ENCODE data around the gene MYEF2. TPM values are rescaled to one million over a fixed set of nuclear protein-coding genes. Genes with fewer than 3 reads are reported as not detected.

The MYEF2 gene
- polyA plus RNA-seq, 3 donors = 0.37 TPM; not detected in 2

- WGBS (ENCODE audit: insufficient coverage) = no CpG with 5 or more reads among the region's 1 CpG
- H3K27ac Mint-ChIP-seq = no peak overlapping the region
- Histone ChIP-seq H3K79me2 (ENCODE audit: insufficient read depth, low read length) (no peaks in the 10 kb centered on the region), H3K9me3 (replicated peaks in 1 of 2; ENCODE audit: control insufficient read depth in 1 of 2, insufficient read depth in 1 of 2, low read length in 2 of 2) (no peaks in the 10 kb centered on the region), H2AFZ (ENCODE audit: insufficient read depth, low read depth, low read length, poor library complexity, severe bottlenecking) (no peak overlapping the region), H3K36me3 (replicated peaks in 1 of 2; ENCODE audit: control insufficient read depth in 1 of 2, insufficient read depth in 2 of 2, low read length in 2 of 2) (no peaks in the 10 kb centered on the region), H3K27me3 (ENCODE audit: control insufficient read depth in 2 of 2, insufficient read depth in 2 of 2, low read length in 2 of 2) (peaks cover 0 to under 1% of the 10 kb centered on the region in 2 donors), H4K20me1 (ENCODE audit: insufficient read depth, low read length) (no peaks in the 10 kb centered on the region), H3K27ac (ENCODE audit: low read depth in 1 of 2, low read length in 2 of 2) (no peak overlapping the region), H3K9ac (ENCODE audit: insufficient read depth, low read length, poor library complexity, severe bottlenecking) (no peak overlapping the region), H3K4me2 (replicated peaks; ENCODE audit: extremely low read depth, low read length, poor library complexity, severe bottlenecking) (no peak overlapping the region), H3K4me3 (replicated peaks in 1 of 3; ENCODE audit: low read depth in 2 of 3, low read length in 3 of 3) (no peak overlapping the region), H3K4me1 (ENCODE audit: control insufficient read depth in 1 of 2, insufficient read depth in 2 of 2, low read length in 2 of 2) (no peaks in the 10 kb centered on the region)
- H3K27me3 Mint-ChIP-seq (ENCODE audit: low read depth in 3 of 3) = peaks cover 3 to 5% (median 4%) of the 10 kb centered on the region in 3 donors
- no peaks in the 10 kb centered on the region for H3K36me3 Mint-ChIP-seq
- no peak for DNase-seq
- H3K4me1 Mint-ChIP-seq = no peaks in the 10 kb centered on the region
- no peak overlapping the region for H3K4me3 Mint-ChIP-seq
- TF ChIP-seq, protein P1, sequence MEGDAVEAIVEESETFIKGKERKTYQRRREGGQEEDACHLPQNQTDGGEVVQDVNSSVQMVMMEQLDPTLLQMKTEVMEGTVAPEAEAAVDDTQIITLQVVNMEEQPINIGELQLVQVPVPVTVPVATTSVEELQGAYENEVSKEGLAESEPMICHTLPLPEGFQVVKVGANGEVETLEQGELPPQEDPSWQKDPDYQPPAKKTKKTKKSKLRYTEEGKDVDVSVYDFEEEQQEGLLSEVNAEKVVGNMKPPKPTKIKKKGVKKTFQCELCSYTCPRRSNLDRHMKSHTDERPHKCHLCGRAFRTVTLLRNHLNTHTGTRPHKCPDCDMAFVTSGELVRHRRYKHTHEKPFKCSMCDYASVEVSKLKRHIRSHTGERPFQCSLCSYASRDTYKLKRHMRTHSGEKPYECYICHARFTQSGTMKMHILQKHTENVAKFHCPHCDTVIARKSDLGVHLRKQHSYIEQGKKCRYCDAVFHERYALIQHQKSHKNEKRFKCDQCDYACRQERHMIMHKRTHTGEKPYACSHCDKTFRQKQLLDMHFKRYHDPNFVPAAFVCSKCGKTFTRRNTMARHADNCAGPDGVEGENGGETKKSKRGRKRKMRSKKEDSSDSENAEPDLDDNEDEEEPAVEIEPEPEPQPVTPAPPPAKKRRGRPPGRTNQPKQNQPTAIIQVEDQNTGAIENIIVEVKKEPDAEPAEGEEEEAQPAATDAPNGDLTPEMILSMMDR (IDR thresholded peaks at IDR 0.05) = no peak
- peaks cover 0 to 4% (median 3%) of the 10 kb centered on the region in 7 donors for H3K9me3 Mint-ChIP-seq
- intact Hi-C loops (cut with micrococcal nuclease) = no loop called here
Measured at GRCh38 chr15:48221261-48221660, 43.2 kb upstream of the MYEF2 start.

GRCh38 chr15:48205981-48206380, 27.9 kb upstream of the MYEF2 start, which contains the start of gene SLC12A1:
TSS of gene SLC12A1 (plus strand) at chr15:48206302. CDS start at chr15:48207720, 1,418 bp downstream.
- no peaks in the 10 kb centered on the region for H3K36me3 ChIP-seq (replicated peaks in 1 of 2; ENCODE audit: control insufficient read depth in 1 of 2, insufficient read depth in 2 of 2, low read length in 2 of 2)
- no peak within 1 kb of the TSS for H3K27ac ChIP-seq (ENCODE audit: low read depth in 1 of 2, low read length in 2 of 2)
- TF ChIP-seq, protein P1 (IDR thresholded peaks at IDR 0.05) = no peak
- no peak within 1 kb of the TSS for H2AFZ ChIP-seq (ENCODE audit: insufficient read depth, low read depth, low read length, poor library complexity, severe bottlenecking)
- H3K27me3 ChIP-seq (ENCODE audit: control insufficient read depth in 2 of 2, insufficient read depth in 2 of 2, low read length in 2 of 2) = no peaks in the 10 kb centered on the region
- no peaks in the 10 kb centered on the region for H3K9me3 ChIP-seq (replicated peaks in 1 of 2; ENCODE audit: control insufficient read depth in 1 of 2, insufficient read depth in 1 of 2, low read length in 2 of 2)
- Mint-ChIP-seq H3K27ac (no peak within 1 kb of the TSS), H3K9me3 (peaks cover 0 to 4% (median 0%) of the 10 kb centered on the region in 7 donors), H3K4me3 (no peak within 1 kb of the TSS), H3K4me1 (no peaks in the 10 kb centered on the region), H3K27me3 (ENCODE audit: low read depth in 3 of 3) (peaks cover 7 to 9% (median 8%) of the 10 kb centered on the region in 3 donors), H3K36me3 (no peaks in the 10 kb centered on the region)
- H3K4me1 ChIP-seq (ENCODE audit: control insufficient read depth in 1 of 2, insufficient read depth in 2 of 2, low read length in 2 of 2) = no peaks in the 10 kb centered on the region
- no peak for DNase-seq
- no peaks in the 10 kb centered on the region for H4K20me1 ChIP-seq (ENCODE audit: insufficient read depth, low read length)
- H3K4me2 ChIP-seq (replicated peaks; ENCODE audit: extremely low read depth, low read length, poor library complexity, severe bottlenecking) = no peak within 1 kb of the TSS
- no CpG with 5 or more reads among the region's 1 CpG for WGBS (ENCODE audit: insufficient coverage)
- H3K79me2 ChIP-seq (ENCODE audit: insufficient read depth, low read length) = no peaks in the 10 kb centered on the region
- intact Hi-C loops (cut with micrococcal nuclease) = no loop called here
- H3K4me3 ChIP-seq (replicated peaks in 1 of 3; ENCODE audit: low read depth in 2 of 3, low read length in 3 of 3) = no peak within 1 kb of the TSS
- H3K9ac ChIP-seq (ENCODE audit: insufficient read depth, low read length, poor library complexity, severe bottlenecking) = no peak within 1 kb of the TSS
